Nephron (organoid): ENCODE results near the gene ACADVL.
A peak's percentile ranks its signal among the peaks of the same experiment; 100 is the strongest.

Source experiments
- H3K27ac Mint-ChIP-seq, 3 experiments: 2 replicates each; pipeline ENCODE4 v1.8.0; 2020; ENCODE audit warnings: mixed read lengths in 3 of 3, mild to moderate bottlenecking in 2 of 3, moderate library complexity in 1 of 3
- H3K27me3 Mint-ChIP-seq: 2 replicates; pipeline ENCODE4 v1.8.0; 2021; ENCODE audit warnings: low read depth, mild to moderate bottlenecking, moderate library complexity, mixed read lengths
- H3K36me3 Mint-ChIP-seq: 2 replicates; pipeline ENCODE4 v1.8.0; 2020; ENCODE audit warnings: low read depth, mixed read lengths
- H3K4me1 Mint-ChIP-seq: 2 replicates; pipeline ENCODE4 v1.8.0; 2020; ENCODE audit warnings: mixed read lengths
- H3K4me3 Mint-ChIP-seq, 3 experiments: 2 replicates each; pipeline ENCODE4 v1.8.0; 2020; ENCODE audit warnings: mild to moderate bottlenecking in 3 of 3, mixed read lengths in 3 of 3, moderate library complexity in 2 of 3
- H3K9me3 Mint-ChIP-seq: 2 replicates; pipeline ENCODE4 v1.8.0; 2020; ENCODE audit warnings: mixed read lengths
- TF ChIP-seq, protein P1 (sequence below), 3 experiments: fragments of 200-600 bp; sonication (generic); IDR thresholded peaks; one replicate each; pipeline ENCODE4 v1.5.0; 2021; ENCODE audit warnings: antibody characterized with exemption in 3 of 3; ENCODE audit not compliant: unreplicated experiment in 3 of 3

Gene ACADVL

DNA sequence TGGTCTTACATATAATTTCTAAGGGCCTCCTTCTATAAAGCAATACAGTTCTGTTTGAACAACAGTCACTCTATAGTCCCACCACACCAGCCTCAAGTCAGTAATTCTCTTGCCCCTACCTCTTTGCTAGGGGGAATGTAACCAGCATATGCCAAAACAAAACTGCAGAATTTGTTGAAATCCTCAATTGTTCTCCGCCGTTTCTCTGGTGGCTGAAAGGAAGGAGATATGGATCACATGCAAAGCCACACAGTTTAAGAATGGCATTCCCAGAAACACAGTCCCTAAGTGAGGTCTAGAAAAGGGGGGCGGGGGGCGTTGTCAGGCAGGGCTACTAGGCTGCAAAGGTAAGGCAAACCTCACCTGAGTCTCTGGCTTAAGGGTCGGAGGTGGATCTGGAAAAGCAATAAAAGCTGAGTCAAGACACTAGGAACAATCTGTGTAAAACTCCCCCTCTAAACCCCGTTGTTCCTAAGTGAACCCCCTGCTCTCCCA, 17.6 kb downstream of the ACADVL start:
- peaks cover 53% of the 10 kb centered on the region for H3K36me3 Mint-ChIP-seq
- TF ChIP-seq, protein P1, sequence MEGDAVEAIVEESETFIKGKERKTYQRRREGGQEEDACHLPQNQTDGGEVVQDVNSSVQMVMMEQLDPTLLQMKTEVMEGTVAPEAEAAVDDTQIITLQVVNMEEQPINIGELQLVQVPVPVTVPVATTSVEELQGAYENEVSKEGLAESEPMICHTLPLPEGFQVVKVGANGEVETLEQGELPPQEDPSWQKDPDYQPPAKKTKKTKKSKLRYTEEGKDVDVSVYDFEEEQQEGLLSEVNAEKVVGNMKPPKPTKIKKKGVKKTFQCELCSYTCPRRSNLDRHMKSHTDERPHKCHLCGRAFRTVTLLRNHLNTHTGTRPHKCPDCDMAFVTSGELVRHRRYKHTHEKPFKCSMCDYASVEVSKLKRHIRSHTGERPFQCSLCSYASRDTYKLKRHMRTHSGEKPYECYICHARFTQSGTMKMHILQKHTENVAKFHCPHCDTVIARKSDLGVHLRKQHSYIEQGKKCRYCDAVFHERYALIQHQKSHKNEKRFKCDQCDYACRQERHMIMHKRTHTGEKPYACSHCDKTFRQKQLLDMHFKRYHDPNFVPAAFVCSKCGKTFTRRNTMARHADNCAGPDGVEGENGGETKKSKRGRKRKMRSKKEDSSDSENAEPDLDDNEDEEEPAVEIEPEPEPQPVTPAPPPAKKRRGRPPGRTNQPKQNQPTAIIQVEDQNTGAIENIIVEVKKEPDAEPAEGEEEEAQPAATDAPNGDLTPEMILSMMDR (IDR thresholded peaks at IDR 0.05; ENCODE audit: unreplicated experiment in 3 of 3): no peak

DNA sequence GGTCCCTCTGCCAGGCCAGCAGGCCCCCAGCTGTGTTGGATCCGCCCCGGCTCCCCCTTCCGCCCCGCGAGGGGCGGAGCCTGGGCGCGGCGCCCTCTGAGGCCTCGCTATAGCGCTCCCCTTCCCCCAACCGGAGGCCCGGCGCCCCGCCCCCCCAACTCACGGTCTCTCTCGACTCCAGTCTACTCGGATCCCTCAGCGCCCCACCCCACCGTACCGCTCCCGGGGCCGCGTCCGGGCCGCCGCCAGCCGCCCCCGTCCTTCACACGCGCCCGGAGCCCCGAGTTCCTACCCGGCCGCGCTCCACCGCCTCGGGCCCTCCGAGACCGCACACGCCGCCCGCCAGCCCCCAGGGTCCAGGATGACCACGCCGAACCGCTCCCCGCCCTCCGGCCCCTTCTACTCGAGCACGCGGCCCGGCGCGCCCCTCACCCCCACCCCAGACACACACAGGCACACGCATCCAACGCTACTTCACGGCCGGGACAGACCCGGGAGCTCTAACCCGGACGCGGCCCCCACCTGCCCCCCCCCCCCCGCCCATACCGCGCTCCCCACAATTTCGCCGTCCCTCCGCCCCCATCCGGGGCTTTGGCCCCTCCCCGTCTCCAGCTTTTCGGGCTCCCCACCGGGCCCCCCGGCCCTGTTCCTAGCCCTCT, 18.2 kb downstream of the ACADVL start:
- H3K4me3 Mint-ChIP-seq: peak overlapping the region; percentile 96 to 100 (median 96)
- peaks cover 57% of the 10 kb centered on the region for H3K36me3 Mint-ChIP-seq
- H3K4me1 Mint-ChIP-seq: peaks cover 58% of the 10 kb centered on the region
- no peaks in the 10 kb centered on the region for H3K27me3 Mint-ChIP-seq
- TF ChIP-seq, protein P1 (IDR thresholded peaks at IDR 0.05; ENCODE audit: unreplicated experiment in 3 of 3): no peak
- no peaks in the 10 kb centered on the region for H3K9me3 Mint-ChIP-seq
- H3K27ac Mint-ChIP-seq: peak overlapping the region; percentile 99

More for the DNA sequence above, 17.6 kb downstream of the ACADVL start:
- Mint-ChIP-seq H3K4me1 (peaks cover 56% of the 10 kb centered on the region), H3K27ac (peak overlapping the region; percentile 99), H3K9me3 (no peaks in the 10 kb centered on the region), H3K27me3 (no peaks in the 10 kb centered on the region), H3K4me3 (peak overlapping the region; percentile 96 to 100 (median 96))

GRCh38 chr17:7238420-7239090, 18.8 kb downstream of the ACADVL start:
- TF ChIP-seq, protein P1 (IDR thresholded peaks at IDR 0.05; ENCODE audit: unreplicated experiment in 3 of 3): no peak
- peaks cover 56% of the 10 kb centered on the region for H3K4me1 Mint-ChIP-seq

DNA sequence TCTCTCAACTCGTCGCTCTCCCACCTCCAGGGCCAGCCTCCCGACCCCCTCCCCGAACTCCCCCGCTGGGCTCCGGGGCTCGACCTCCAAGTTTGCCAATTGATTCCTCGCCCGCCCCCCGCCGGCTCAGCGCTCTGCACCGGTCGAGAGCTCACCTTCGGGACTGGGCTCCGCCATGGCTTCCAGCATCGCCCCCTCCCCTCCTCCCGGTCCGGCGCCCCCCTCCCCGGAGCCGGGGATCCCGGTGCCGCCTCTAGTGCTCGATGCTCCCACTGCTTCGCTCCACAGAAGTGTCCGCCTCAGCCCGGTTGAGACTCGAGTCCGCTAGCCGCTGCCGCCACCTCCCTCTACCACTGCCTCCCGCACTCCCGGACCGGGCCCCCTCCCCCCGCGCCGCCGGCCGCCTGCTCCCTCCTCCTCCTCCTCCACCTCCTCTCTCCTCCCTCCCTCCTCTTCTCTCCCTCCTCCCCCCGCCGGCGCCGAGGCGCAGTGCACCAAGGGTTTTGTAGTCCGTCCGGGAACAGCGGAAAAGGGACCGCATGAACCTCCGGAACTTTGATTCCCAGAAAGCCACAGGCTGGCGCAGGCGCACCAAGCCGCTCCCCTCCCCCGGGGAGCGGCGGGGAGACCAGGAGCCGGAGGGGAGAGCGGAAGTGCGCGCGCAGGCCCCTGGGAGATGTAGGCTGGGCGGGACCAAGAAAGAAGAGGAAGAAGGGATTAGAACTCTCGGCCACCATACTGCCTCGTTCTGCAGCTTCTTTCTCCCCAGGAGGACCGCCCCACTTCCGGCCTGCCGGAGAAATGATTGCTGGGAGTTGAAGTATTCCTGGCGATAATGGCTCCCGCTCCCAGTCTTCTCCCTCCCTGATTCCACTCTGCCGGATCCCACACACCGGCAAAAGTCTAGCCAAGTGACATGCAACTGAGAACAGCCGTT, 19.6 kb downstream of the ACADVL start, which contains the start of gene PHF23:
Gene PHF23, minus strand, starts transcription at position 367 of the 937 bp plus-strand sequence. Its CDS starts 178 bp downstream, at position 189.
- Mint-ChIP-seq H3K36me3 (peaks cover 63% of the 10 kb centered on the region), H3K4me3 (peak within 1 kb of the TSS; percentile 96 to 100 (median 96)), H3K9me3 (no peaks in the 10 kb centered on the region), H3K27me3 (no peaks in the 10 kb centered on the region), H3K4me1 (peaks cover 52% of the 10 kb centered on the region), H3K27ac (peak within 1 kb of the TSS; percentile 99)
- TF ChIP-seq, protein P1 (IDR thresholded peaks at IDR 0.05; ENCODE audit: unreplicated experiment in 3 of 3): no peak

More at GRCh38 chr17:7238420-7239090, 18.8 kb downstream of the ACADVL start:
- Mint-ChIP-seq H3K27me3 (no peaks in the 10 kb centered on the region), H3K36me3 (peaks cover 60% of the 10 kb centered on the region), H3K27ac (peak overlapping the region; percentile 99), H3K4me3 (peak overlapping the region; percentile 96 to 100 (median 96)), H3K9me3 (no peaks in the 10 kb centered on the region)

DNA sequence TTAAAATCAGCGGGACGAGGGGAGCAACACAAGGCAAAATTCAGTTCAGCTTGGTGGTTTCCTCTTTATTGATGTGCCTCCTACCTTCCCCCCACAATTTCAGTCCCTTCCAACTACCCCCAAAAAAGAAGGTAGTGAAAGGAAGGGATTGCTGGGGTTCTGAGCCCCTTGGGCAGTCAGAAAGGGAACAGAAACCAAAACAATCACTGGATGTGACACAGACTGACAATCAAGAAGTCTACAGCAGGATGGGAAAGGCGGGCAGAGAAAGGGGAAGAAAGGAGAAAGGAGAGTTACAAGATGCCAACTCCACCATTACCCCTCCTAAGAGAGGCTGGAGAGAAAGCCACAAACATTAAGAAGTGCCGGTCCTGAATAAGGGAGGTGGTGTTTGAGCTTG, 20.6 kb downstream of the ACADVL start:
- Mint-ChIP-seq H3K9me3 (no peaks in the 10 kb centered on the region), H3K4me3 (peak overlapping the region; percentile 96 to 100 (median 96)), H3K27ac (peak overlapping the region; percentile 99), H3K36me3 (peaks cover 57% of the 10 kb centered on the region), H3K4me1 (peaks cover 46% of the 10 kb centered on the region), H3K27me3 (no peaks in the 10 kb centered on the region)
- TF ChIP-seq, protein P1 (IDR thresholded peaks at IDR 0.05; ENCODE audit: unreplicated experiment in 3 of 3): no peak
